Right renal pelvis (tissue), 4 donors: ENCODE data around the gene FLII. TPM values are rescaled to one million over a fixed set of nuclear protein-coding genes. Genes with fewer than 3 reads are reported as not detected.
"Not testable (repeated sequence)": the region's sequence is repeated elsewhere in the genome, so short reads cannot be mapped to it uniquely, and the experiment has no call there.

Source experiments
- DNase-seq, 4 donors: peaks; one replicate each; pipeline ENCODE4 v3.0.0-alpha.2; 2013; ENCODE audit warnings: low read depth in 4 of 4, low spot score in 3 of 4, missing footprints in 1 of 4
- polyA plus RNA-seq, 4 donors: library from polyadenylated mRNA; unstranded; fragments of 120-200 nt; gene quantifications; one replicate each; pipeline ENCODE4 v1.2.1, GENCODE V29; 2013; ENCODE audit not compliant: insufficient read length in 4 of 4

The FLII gene
- 100 to 1,000 TPM; 128 to 144 (median 136) TPM for polyA plus RNA-seq

- no peak for DNase-seq
These were observed at the start of gene FLII for GRCh38 chr17:18258356-18259038. FLII (minus strand) TSS chr17:18258738; CDS start chr17:18258690, 48 bp downstream.

DNA sequence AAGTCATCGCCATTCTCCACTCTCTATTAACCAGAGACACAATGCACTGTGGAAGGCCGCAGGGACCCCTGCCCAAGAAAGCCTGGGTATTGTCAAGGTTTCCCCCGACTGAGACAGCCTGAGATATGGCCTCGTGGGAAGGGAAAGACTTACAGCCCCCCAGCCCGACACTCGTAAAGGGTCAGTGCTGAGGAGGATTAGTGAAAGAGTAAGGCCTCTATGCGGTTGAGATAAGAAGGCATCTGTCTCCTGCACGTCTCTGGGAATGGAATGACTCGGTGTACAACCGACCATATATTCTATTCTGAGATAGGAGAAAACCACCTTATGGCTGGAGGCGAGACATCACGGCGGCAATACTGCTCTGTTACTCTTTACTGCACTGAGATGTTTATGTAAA lies 44.7 kb upstream of the FLII start:
- not testable (repeated sequence) for DNase-seq

- no peak for DNase-seq
These were observed 42.4 kb upstream of the FLII start for GRCh38 chr17:18300725-18301480.

DNA sequence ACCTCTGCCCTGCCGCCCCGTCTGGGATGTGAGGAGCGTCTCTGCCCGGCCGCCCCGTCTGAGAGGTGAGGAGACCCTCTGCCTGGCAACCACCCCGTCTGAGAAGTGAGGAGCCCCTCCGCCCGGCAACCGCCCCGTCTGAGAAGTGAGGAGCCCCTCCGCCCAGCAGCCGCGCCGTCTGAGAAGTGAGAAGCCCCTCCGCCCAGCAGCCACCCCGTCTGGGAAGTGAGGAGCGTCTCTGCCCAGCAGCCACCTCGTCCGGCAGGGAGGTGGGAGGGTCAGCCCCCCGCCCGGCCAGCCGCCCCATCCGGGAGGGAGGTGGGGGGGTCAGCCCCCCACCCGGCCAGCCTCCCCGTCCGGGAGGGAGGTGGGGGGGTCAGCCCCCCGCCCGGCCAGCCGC lies 39.5 kb upstream of the FLII start:
- not testable (repeated sequence) for DNase-seq

- no peak for DNase-seq
These were observed 33.4 kb upstream of the FLII start for GRCh38 chr17:18291718-18292540.

DNA sequence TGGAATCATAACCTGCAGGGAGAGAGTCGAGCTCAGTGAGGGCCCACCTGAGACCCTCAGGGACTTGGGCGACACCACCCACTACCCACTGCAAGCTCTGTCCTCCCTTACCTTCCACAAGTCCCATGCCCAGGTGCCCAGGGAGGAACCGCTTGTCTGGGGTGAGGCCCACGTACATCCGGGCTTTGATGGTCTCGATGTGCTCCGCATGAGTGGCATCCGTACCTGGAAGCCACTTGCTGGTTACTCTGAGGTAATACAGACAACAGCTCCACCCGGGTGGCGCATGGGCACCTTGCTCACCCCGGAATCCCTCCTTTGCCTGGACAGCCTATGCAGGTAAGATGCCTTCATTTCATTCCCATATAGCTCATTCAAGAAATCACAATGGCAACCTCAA lies 26.8 kb upstream of the FLII start:
- DNase-seq = no peak

DNA sequence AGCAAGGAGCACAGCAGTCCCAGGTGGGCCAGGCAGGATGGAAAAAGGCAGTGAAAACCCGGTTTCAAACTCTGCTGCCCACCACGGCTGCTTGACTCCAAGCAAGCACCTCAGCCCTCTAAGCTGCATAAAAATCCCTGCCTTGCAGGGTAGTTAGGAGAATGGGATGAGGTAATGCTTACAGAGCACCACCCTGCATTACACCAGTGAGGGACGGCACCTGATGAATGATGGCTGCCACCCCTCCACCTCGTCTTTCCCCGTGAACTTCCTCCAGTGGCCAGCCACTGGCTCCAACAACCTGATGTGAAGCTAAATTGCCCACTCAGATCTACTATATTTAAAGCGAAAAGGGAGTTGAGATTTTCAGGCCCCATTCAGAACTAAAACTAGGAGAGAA lies 23.2 kb upstream of the FLII start:
- no peak for DNase-seq

- DNase-seq = no peak
These were observed 22.3 kb upstream of the FLII start for GRCh38 chr17:18280766-18281371.

DNA sequence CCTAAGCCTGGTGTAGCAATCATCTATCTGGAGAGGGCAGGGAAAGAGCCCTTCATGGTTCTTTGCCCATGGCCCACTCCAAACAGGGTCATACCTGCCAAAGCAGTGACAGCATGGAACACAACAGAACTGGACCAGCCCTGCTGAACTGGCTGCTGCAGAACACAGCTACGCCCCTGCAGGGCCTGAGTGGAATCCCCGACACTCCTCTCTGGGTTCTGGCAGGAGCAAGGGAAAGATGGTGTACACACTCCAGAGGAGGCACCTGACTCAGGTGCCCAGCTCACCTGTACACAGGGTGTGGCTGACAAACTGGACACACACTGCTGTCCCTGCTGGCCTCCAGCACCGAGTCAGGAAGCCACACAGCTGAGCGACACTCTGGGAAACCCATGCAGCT lies 21.7 kb upstream of the FLII start:
- DNase-seq = no peak

GRCh38 chr17:18278867-18279266 lies 20.3 kb upstream of the FLII start:
- no peak for DNase-seq

DNA sequence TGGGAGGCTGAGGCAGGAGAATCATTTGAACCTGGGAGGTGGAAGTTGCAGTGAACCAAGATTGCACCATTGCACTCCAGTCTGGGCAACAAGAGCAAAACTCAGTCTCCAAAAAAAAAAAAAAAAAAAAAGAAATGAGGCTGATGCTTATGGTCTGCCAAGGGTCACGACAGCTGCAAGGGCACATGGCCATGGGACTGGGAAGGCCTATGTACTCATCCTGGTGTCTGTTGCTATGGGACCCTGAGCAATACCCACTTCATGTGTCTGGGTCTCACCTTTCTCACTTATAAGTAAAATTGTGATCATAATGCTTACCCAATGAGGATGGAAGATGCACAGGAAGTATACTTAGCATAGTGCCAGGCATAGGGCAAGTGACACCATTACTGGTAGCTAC lies 18.5 kb upstream of the FLII start:
- DNase-seq = no peak

DNA sequence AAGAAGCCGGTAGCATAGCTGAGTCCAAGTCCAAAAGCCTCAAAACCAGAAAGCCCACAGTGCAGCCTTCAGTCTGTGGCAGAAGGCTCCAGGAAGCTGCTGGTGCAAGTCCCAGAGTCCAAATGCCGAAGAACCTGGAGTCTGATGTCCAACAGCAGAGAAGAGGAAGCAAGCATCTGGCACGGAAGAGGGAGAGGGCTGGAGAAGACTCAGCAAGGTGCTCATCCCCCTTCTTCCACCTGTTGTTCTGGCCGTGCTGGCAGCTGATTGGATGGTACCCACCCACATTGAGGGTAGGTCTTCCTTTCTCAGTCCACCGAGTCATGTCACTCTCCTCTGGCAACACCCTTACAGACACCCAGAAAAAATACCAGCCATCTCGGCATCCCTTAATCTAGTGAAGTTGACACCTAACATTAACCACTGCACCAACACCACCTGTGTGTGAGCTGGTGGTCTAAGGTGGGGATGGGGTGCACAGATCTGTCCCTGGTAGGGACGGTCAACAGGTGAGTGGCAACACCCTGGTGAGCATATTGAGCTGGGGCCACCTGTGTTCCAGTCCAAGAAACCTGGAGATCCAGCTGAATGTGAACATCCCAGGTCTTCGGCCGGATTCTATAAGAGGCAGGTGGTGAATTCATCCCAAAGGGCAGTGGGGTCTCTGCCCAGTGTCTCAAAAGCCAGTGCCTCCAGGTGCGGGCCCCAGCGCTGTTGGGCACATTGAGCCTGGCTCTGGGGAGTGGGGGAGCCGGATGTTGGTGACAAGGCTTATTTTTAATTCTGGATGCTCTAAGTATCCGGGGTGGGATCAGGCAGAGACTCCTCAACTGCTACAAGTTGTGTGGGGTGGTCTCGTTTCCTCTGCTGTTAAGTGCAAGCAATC lies 11.8 kb upstream of the FLII start:
- DNase-seq = no peak

- DNase-seq = no peak
These were observed 9.6 kb upstream of the FLII start for GRCh38 chr17:18267927-18268711.

DNA sequence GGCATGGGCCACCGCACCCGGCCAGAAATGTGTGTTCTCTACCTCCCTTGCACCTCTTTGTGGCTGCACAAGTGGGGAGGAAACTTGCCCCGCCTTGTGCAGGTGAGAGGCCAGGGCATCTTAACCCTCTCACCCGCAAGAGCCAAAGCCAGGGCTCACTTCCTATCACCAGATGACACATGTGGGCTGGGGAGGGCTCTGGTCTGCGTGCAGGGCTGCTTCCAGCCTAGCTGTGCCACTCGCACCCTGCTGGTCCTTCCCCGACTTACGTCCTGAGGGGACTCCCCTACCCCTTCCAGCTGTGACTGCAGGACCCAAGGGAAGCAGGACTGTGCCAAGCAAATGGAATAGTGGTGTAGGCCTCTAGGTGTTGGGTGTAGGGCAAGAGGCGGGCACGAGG lies 8.8 kb upstream of the FLII start:
- DNase-seq = no peak

GRCh38 chr17:18263885-18264682 lies 5.5 kb upstream of the FLII start:
- DNase-seq = no peak

GRCh38 chr17:18262641-18263040 lies 4.1 kb upstream of the FLII start:
- no peak for DNase-seq

DNA sequence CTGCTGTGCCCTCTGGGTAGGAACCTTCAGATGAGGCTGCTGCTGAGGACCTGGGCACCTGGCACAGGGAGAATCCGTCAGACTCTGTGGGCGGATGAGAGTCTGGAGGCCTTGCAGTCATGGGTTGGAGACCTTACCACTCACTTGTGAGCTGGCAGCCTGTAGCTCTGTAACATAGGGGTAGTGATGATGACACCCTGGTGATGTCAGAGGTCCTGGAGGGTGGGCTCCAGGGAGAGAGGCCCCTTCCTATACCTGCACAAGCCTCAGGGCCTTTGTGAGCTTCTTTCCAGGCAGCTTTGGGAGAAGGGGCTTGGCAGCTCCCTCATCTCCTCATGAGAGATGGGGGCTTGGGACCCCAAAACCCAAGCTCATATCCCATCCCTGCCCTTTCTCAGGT lies 3.6 kb upstream of the FLII start:
- no peak for DNase-seq

DNA sequence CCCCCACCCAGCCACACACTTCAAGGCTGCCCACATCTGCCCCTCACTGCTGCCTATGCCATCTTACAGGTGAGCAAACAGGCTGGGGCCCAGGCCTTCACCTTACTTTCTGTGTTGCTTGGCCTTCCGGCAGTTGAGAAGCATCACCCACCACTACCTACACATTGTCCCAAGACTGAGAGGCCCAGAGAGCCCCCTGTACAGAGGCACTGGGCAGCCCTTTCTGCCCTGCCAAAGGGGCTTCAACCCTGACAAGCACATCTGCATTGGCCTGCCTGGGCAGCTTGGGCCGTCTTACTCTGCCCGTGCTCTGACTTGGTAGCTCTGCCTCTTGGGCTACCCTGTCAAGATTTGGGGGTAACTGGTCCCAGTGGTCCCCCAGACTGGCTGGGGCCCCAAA lies 3.1 kb upstream of the FLII start:
- no peak for DNase-seq
